Activated naive CD4-positive, alpha-beta T cell (primary cell): ENCODE measurements around the gene CC2D1A.

ENCODE experiments used
- DNase-seq, 4 experiments: peaks; one replicate each; lab custom pipeline; 2025; lab: John Stamatoyannopoulos, UW

CC2D1A gene

GRCh38 chr19:13877303-13877702, 28.7 kb upstream of the CC2D1A start:
- DNase-seq, result no peak

GRCh38 chr19:13880059-13881043, 25.6 kb upstream of the CC2D1A start:
- peak; percentile 96 to 97 (median 96) for DNase-seq

- no peak for DNase-seq
Measured at GRCh38 chr19:13881251-13881691, 24.7 kb upstream of the CC2D1A start.

- peak in 1 of 4 experiments; percentile 17 for DNase-seq
Measured at GRCh38 chr19:13881692-13882418, 24.1 kb upstream of the CC2D1A start.

- DNase-seq, result no peak
Measured at GRCh38 chr19:13882419-13882795, 23.6 kb upstream of the CC2D1A start.

GRCh38 chr19:13882836-13883235, 23.2 kb upstream of the CC2D1A start:
- no peak for DNase-seq

- DNase-seq, result no peak
Measured at GRCh38 chr19:13883516-13884064, 22.4 kb upstream of the CC2D1A start.

- no peak for DNase-seq
Measured at GRCh38 chr19:13884726-13885591, 21.0 kb upstream of the CC2D1A start.

- DNase-seq, result no peak
Measured at GRCh38 chr19:13885826-13886365, 20.1 kb upstream of the CC2D1A start.

- no peak for DNase-seq
Measured at GRCh38 chr19:13887018-13887436, 19.0 kb upstream of the CC2D1A start.

- no peak for DNase-seq
Measured at GRCh38 chr19:13887517-13887916, 18.5 kb upstream of the CC2D1A start.

GRCh38 chr19:13888281-13888680, 17.7 kb upstream of the CC2D1A start:
- no peak for DNase-seq

GRCh38 chr19:13890136-13890535, 15.9 kb upstream of the CC2D1A start:
- no peak for DNase-seq

GRCh38 chr19:13892870-13893269, 13.1 kb upstream of the CC2D1A start:
- DNase-seq, result no peak

GRCh38 chr19:13894552-13894951, 11.4 kb upstream of the CC2D1A start:
- no peak for DNase-seq

- DNase-seq, result no peak
Measured at GRCh38 chr19:13896227-13896626, 9.8 kb upstream of the CC2D1A start.

GRCh38 chr19:13899393-13899792, 6.6 kb upstream of the CC2D1A start:
- no peak for DNase-seq

- DNase-seq, result no peak
Measured at GRCh38 chr19:13899912-13900584, 6.0 kb upstream of the CC2D1A start.

- DNase-seq, result no peak
Measured at GRCh38 chr19:13902993-13903555, 2.9 kb upstream of the CC2D1A start.

GRCh38 chr19:13906521-13906904, 512 bp downstream of the CC2D1A start:
- peak in 1 of 4 experiments; percentile 36 for DNase-seq
